Measurements from ENCODE around the gene SLC35C1.
A peak's percentile ranks its signal among the peaks of the same experiment; 100 is the strongest.
"Not testable (repeated sequence)": the region's sequence is repeated elsewhere in the genome, so short reads cannot be mapped to it uniquely, and the experiment has no call there.

Gene SLC35C1

GRCh38 chr11:45816614-45817013, 11.7 kb downstream of the SLC35C1 start:
- Histone ChIP-seq H3K27ac (ENCODE audit: low read length) (peak overlapping the region; percentile 69), H2AFZ (ENCODE audit: low read depth, low read length) (no peak overlapping the region), H3K4me1 (ENCODE audit: low read length) (peaks cover 32% of the 10 kb centered on the region), H3K4me2 (ENCODE audit: low read length) (peak overlapping the region; percentile 60; the same call in 1 of the 2 replicates), H3K9ac (ENCODE audit: low read length) (no peak overlapping the region), H3K79me2 (ENCODE audit: low read length) (no peaks in the 10 kb centered on the region), H4K20me1 (ENCODE audit: insufficient read depth, low read length) (no peaks in the 10 kb centered on the region), H3K27me3 (ENCODE audit: low read depth, low read length) (no peaks in the 10 kb centered on the region), H3K36me3 (replicated peaks; ENCODE audit: low read depth, low read length) (peaks cover 5% of the 10 kb centered on the region), H3K9me3 (ENCODE audit: insufficient read depth, low read length) (peaks cover 3% of the 10 kb centered on the region; the same call in 1 of the 2 replicates), H3K4me3 (ENCODE audit: low read length) (0 out of 2 replicates have a peak overlapping the region, but pooled peaks have one; percentile 5)
- TF ChIP-seq, protein P1, sequence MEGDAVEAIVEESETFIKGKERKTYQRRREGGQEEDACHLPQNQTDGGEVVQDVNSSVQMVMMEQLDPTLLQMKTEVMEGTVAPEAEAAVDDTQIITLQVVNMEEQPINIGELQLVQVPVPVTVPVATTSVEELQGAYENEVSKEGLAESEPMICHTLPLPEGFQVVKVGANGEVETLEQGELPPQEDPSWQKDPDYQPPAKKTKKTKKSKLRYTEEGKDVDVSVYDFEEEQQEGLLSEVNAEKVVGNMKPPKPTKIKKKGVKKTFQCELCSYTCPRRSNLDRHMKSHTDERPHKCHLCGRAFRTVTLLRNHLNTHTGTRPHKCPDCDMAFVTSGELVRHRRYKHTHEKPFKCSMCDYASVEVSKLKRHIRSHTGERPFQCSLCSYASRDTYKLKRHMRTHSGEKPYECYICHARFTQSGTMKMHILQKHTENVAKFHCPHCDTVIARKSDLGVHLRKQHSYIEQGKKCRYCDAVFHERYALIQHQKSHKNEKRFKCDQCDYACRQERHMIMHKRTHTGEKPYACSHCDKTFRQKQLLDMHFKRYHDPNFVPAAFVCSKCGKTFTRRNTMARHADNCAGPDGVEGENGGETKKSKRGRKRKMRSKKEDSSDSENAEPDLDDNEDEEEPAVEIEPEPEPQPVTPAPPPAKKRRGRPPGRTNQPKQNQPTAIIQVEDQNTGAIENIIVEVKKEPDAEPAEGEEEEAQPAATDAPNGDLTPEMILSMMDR (IDR thresholded peaks at IDR 0.05; ENCODE audit: low read depth, low read length): no peak
- TF ChIP-seq EZH2phosphoT487 (IDR thresholded peaks at IDR 0.05; ENCODE audit: low read depth): no peak

DNA sequence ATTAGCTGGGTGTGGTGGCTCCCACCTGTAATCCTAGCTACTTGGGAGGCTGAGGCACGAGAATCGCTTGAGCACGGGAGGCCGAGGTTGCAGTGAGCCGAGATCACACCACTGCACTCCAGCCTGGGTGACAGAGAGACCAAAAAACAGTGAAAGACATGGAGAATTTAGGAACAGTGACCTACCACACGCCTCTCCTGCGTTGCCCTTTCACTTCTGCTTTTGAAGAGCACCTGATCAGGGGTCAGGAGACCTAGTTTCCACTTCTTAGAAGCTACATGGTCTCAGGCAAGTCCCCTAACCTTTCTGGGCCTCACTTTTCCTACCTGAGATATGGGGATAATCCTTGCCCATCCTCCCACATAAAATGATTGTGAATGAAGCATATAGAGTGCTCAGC, 12.2 kb downstream of the SLC35C1 start:
- peaks cover 32% of the 10 kb centered on the region for H3K4me1 ChIP-seq (ENCODE audit: low read length)
- no peaks in the 10 kb centered on the region for H3K27me3 ChIP-seq (ENCODE audit: low read depth, low read length)
- H2AFZ ChIP-seq (ENCODE audit: low read depth, low read length): peak overlapping the region; percentile 42; the same call in 1 of the 2 replicates
- no peaks in the 10 kb centered on the region for H3K36me3 ChIP-seq (replicated peaks; ENCODE audit: low read depth, low read length)
- peak overlapping the region; percentile 60 for H3K4me2 ChIP-seq (ENCODE audit: low read length)
- peaks cover 3% of the 10 kb centered on the region; the same call in 1 of the 2 replicates for H3K9me3 ChIP-seq (ENCODE audit: insufficient read depth, low read length)
- TF ChIP-seq EZH2phosphoT487 (IDR thresholded peaks at IDR 0.05; ENCODE audit: low read depth): no peak
- TF ChIP-seq, protein P1 (IDR thresholded peaks at IDR 0.05; ENCODE audit: low read depth, low read length): no peak
- no peaks in the 10 kb centered on the region for H4K20me1 ChIP-seq (ENCODE audit: insufficient read depth, low read length)
- H3K9ac ChIP-seq (ENCODE audit: low read length): peak overlapping the region; percentile 21; the same call in 1 of the 2 replicates
- H3K79me2 ChIP-seq (ENCODE audit: low read length): no peaks in the 10 kb centered on the region
- H3K27ac ChIP-seq (ENCODE audit: low read length): peak overlapping the region; percentile 69
- peak overlapping the region; percentile 25; the same call in 1 of the 2 replicates for H3K4me3 ChIP-seq (ENCODE audit: low read length)

GRCh38 chr11:45818961-45819605, 14.1 kb downstream of the SLC35C1 start:
- H3K9me3 ChIP-seq (ENCODE audit: insufficient read depth, low read length): peaks cover 3% of the 10 kb centered on the region; the same call in 1 of the 2 replicates
- H3K4me1 ChIP-seq (ENCODE audit: low read length): peaks cover 44% of the 10 kb centered on the region
- peak overlapping the region; percentile 20 for H3K4me2 ChIP-seq (ENCODE audit: low read length)
- no peaks in the 10 kb centered on the region for H3K27me3 ChIP-seq (ENCODE audit: low read depth, low read length)
- H3K9ac ChIP-seq (ENCODE audit: low read length): no peak overlapping the region
- no peaks in the 10 kb centered on the region for H4K20me1 ChIP-seq (ENCODE audit: insufficient read depth, low read length)
- H2AFZ ChIP-seq (ENCODE audit: low read depth, low read length): no peak overlapping the region; the same call in 1 of the 2 replicates
- no peak for TF ChIP-seq EZH2phosphoT487 (IDR thresholded peaks at IDR 0.05; ENCODE audit: low read depth)
- TF ChIP-seq, protein P1 (IDR thresholded peaks at IDR 0.05; ENCODE audit: low read depth, low read length): no peak
- no peak overlapping the region for H3K4me3 ChIP-seq (ENCODE audit: low read length)
- peak overlapping the region; percentile 45 for H3K27ac ChIP-seq (ENCODE audit: low read length)
- no peaks in the 10 kb centered on the region for H3K36me3 ChIP-seq (replicated peaks; ENCODE audit: low read depth, low read length)
- no peaks in the 10 kb centered on the region for H3K79me2 ChIP-seq (ENCODE audit: low read length)

DNA sequence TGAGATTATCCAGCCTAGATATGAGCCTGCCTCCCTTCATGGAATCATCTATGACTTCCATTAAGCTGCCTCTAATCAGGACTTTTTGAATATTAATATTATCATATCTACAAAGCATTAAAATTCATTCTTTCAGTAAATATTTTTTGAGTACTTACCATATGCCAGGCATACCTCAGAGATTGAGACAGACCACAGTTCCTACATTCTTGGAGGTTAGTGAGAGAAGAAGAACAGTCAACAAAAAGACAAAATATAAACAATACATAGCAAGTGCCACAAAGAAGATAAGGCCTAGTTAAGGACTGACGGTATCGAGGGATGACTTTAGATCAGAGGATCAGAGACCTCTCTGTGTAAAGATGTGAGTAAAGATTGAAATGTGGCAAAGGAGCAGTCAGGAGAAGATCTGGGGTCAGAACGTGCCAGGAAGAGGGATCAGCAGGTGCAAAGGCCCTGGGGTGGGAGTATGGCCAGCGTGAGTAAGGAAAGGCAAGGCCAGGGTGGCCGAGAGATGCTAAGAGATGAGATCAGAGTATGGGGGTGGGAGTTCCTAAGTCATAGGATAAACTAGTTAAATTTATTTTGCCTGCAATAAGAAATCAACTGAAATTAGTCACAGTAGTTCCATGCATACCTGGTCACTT, 15.4 kb downstream of the SLC35C1 start:
- TF ChIP-seq EZH2phosphoT487 (IDR thresholded peaks at IDR 0.05; ENCODE audit: low read depth): no peak
- TF ChIP-seq, protein P1 (IDR thresholded peaks at IDR 0.05; ENCODE audit: low read depth, low read length): no peak
- Histone ChIP-seq H3K4me3 (ENCODE audit: low read length) (no peak overlapping the region), H4K20me1 (ENCODE audit: insufficient read depth, low read length) (no peaks in the 10 kb centered on the region), H3K4me1 (ENCODE audit: low read length) (peaks cover 46% of the 10 kb centered on the region), H3K9ac (ENCODE audit: low read length) (no peak overlapping the region), H3K4me2 (ENCODE audit: low read length) (no peak overlapping the region), H3K27ac (ENCODE audit: low read length) (no peak overlapping the region), H3K79me2 (ENCODE audit: low read length) (no peaks in the 10 kb centered on the region), H3K27me3 (ENCODE audit: low read depth, low read length) (no peaks in the 10 kb centered on the region), H3K36me3 (replicated peaks; ENCODE audit: low read depth, low read length) (no peaks in the 10 kb centered on the region), H3K9me3 (ENCODE audit: insufficient read depth, low read length) (peaks cover 3% of the 10 kb centered on the region; the same call in 1 of the 2 replicates), H2AFZ (ENCODE audit: low read depth, low read length) (no peak overlapping the region)

DNA sequence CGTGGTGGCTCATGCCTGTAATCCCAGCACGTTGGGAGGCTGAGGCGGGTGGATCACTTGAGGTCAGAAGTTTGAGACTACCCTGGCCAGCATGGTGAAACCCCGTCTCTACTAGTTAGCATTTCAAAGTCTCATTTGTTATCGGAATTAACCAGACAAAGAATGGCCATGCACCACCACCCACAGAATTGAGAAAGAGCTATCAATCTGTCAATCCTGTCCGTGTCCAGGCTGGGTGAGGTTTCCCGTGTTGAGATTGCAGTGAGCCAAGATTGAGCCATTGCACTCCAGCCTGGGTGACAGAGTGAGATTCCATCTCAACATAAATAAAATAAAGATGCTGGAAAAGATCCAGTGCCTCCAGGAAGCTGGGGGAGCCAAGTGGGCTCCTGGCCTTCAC, 21.5 kb downstream of the SLC35C1 start:
- H3K9ac ChIP-seq (ENCODE audit: low read length); H3K27ac ChIP-seq (ENCODE audit: low read length); H3K9me3 ChIP-seq (ENCODE audit: insufficient read depth, low read length); H3K79me2 ChIP-seq (ENCODE audit: low read length); H3K4me2 ChIP-seq (ENCODE audit: low read length); H3K36me3 ChIP-seq (replicated peaks; ENCODE audit: low read depth, low read length); H4K20me1 ChIP-seq (ENCODE audit: insufficient read depth, low read length); H2AFZ ChIP-seq (ENCODE audit: low read depth, low read length); H3K4me3 ChIP-seq (ENCODE audit: low read length): not testable (repeated sequence)
- Histone ChIP-seq H3K4me1 (ENCODE audit: low read length) (peaks cover 15% of the 10 kb centered on the region), H3K27me3 (ENCODE audit: low read depth, low read length) (peaks cover 24% of the 10 kb centered on the region)

All from OCI-LY3 (cell line).